IMR-90 (cell line): ENCODE data around the gene PTPRN2. TPM values are rescaled to one million over a fixed set of nuclear protein-coding genes. Genes with fewer than 3 reads are reported as not detected.

Experiments
- ATAC-seq: fragments of 200-7000 bp; cut with Tn5 transposase; 2 replicates; pipeline ENCODE4 v1.9.1; 2020; ENCODE audit warnings: low read depth, mild to moderate bottlenecking, moderate library complexity
- BruUV-seq: library from RNA; stranded (reverse); fragments of 400-500 nt; replicated peaks from 2 replicates; lab custom pipeline; 2021; lab: Mats Ljungman, UMichigan
- CTCF ChIA-PET: fragments of 300-600 bp; formaldehyde crosslinking; extraction: SDS; loops from one replicate; lab custom pipeline; 2021; ENCODE audit warnings: antibody characterized with exemption; lab: Yijun Ruan, JAX
- POLR2A ChIA-PET: fragments of 300-600 bp; sonication (Branson Sonifier 250); formaldehyde crosslinking; loops from one replicate; lab custom pipeline; 2022; ENCODE audit warnings: antibody characterized with exemption; ENCODE audit not compliant: unreplicated experiment; lab: Charles Lee
- DNase-seq: peaks from one replicate; pipeline ENCODE4 v3.0.0; 2013
- H2AFZ ChIP-seq: replicated peaks from 2 replicates; pipeline ENCODE3; 2013; ENCODE audit warnings: low read length, mild to moderate bottlenecking; ENCODE audit not compliant: poor library complexity
- H2AK5ac ChIP-seq: 2 replicates; pipeline ENCODE4 v1.6.1; 2013; ENCODE audit warnings: low read depth, low read length, inconsistent platforms
- H2AK9ac ChIP-seq: replicated peaks from 2 replicates; pipeline ENCODE3; 2013; ENCODE audit warnings: mild to moderate bottlenecking, low read depth, low read length, moderate library complexity; ENCODE audit not compliant: poor library complexity
- H2BK120ac ChIP-seq: 2 replicates; pipeline ENCODE4 v1.6.1; 2013; ENCODE audit warnings: low read depth, low read length, inconsistent platforms
- H2BK15ac ChIP-seq: 3 replicates; pipeline ENCODE4 v1.6.1; 2013; ENCODE audit warnings: low read depth, low read length, inconsistent platforms
- H2BK20ac ChIP-seq: 2 replicates; pipeline ENCODE4 v1.6.1; 2013; ENCODE audit warnings: low read depth, mild to moderate bottlenecking, inconsistent platforms, low read length, moderate library complexity
- H2BK5ac ChIP-seq: 2 replicates; pipeline ENCODE4 v1.6.1; 2013; ENCODE audit warnings: mild to moderate bottlenecking, low read depth, low read length, inconsistent platforms; ENCODE audit not compliant: poor library complexity, severe bottlenecking
- H3K14ac ChIP-seq: replicated peaks from 2 replicates; pipeline ENCODE4 v1.6.1; 2013; ENCODE audit warnings: low read depth, low read length, inconsistent platforms
- H3K18ac ChIP-seq: 2 replicates; pipeline ENCODE4 v1.6.1; 2013; ENCODE audit warnings: low read depth, low read length, control low read depth
- H3K23ac ChIP-seq: 2 replicates; pipeline ENCODE4 v1.6.1; 2013; ENCODE audit warnings: low read depth, low read length, inconsistent platforms
- H3K27ac ChIP-seq: 2 replicates; pipeline ENCODE4 v1.5.1; 2013; ENCODE audit warnings: mild to moderate bottlenecking, control low read depth, low read length; ENCODE audit not compliant: insufficient read depth
- H3K27me3 ChIP-seq: 2 replicates; pipeline ENCODE4 v1.6.1; 2013; ENCODE audit warnings: low read length; ENCODE audit not compliant: control insufficient read depth, insufficient read depth
- H3K36me3 ChIP-seq: 2 replicates; pipeline ENCODE4 v1.6.1; 2013; ENCODE audit warnings: low read length, mixed read lengths; ENCODE audit not compliant: control insufficient read depth, insufficient read depth
- H3K4ac ChIP-seq: 2 replicates; pipeline ENCODE4 v1.6.1; 2013; ENCODE audit warnings: low read depth, low read length, inconsistent platforms
- H3K4me1 ChIP-seq: 2 replicates; pipeline ENCODE4 v1.6.1; 2013; ENCODE audit warnings: low read length, mixed read lengths; ENCODE audit not compliant: control insufficient read depth, insufficient read depth
- H3K4me2 ChIP-seq: 2 replicates; pipeline ENCODE4 v1.6.1; 2013; ENCODE audit warnings: low read depth, mild to moderate bottlenecking, control low read depth, low read length, moderate library complexity
- H3K4me3 ChIP-seq: 2 replicates; pipeline ENCODE4 v1.5.1; 2013; ENCODE audit warnings: low read depth, mild to moderate bottlenecking, control low read depth, low read length, moderate library complexity; ENCODE audit not compliant: insufficient read depth
- H3K56ac ChIP-seq: 2 replicates; pipeline ENCODE4 v1.6.1; 2013; ENCODE audit warnings: low read length, inconsistent platforms; ENCODE audit not compliant: insufficient read depth; ENCODE audit errors: extremely low read depth
- H3K79me1 ChIP-seq, 2 experiments: 2 replicates each; pipeline ENCODE4 v1.6.1; 2013; ENCODE audit warnings: low read length in 2 of 2, inconsistent platforms in 1 of 2, low read depth in 1 of 2
- H3K9ac ChIP-seq: 2 replicates; pipeline ENCODE4 v1.6.1; 2013; ENCODE audit warnings: low read depth, low read length, control low read depth
- H3K9me1 ChIP-seq: 2 replicates; pipeline ENCODE4 v1.6.1; 2013; ENCODE audit warnings: low read length, inconsistent platforms; ENCODE audit not compliant: insufficient read depth
- H3K9me3 ChIP-seq: 2 replicates; pipeline ENCODE4 v1.6.1; 2013; ENCODE audit warnings: low read length; ENCODE audit not compliant: control insufficient read depth, insufficient read depth
- H4K20me1 ChIP-seq: 2 replicates; pipeline ENCODE4 v1.6.1; 2013; ENCODE audit warnings: low read length, inconsistent platforms; ENCODE audit not compliant: insufficient read depth
- H4K5ac ChIP-seq: 2 replicates; pipeline ENCODE4 v1.6.1; 2013; ENCODE audit warnings: mild to moderate bottlenecking, low read depth, low read length, control low read depth
- H4K8ac ChIP-seq, 2 experiments: 2 replicates each; pipeline ENCODE4 v1.6.1; 2013; ENCODE audit warnings: low read depth in 2 of 2, low read length in 2 of 2, control low read depth in 1 of 2, inconsistent platforms in 1 of 2
- H4K91ac ChIP-seq: 2 replicates; pipeline ENCODE4 v1.6.1; 2013; ENCODE audit warnings: low read depth, low read length, inconsistent platforms; ENCODE audit not compliant: insufficient read depth
- BHLHE40 ChIP-seq: fragments of 150-350 bp; IDR thresholded peaks from 2 replicates; pipeline ENCODE4 v1.6.1; 2016; ENCODE audit warnings: mild to moderate bottlenecking, low read depth, low read length
- CEBPB ChIP-seq: IDR thresholded peaks from 2 replicates; pipeline ENCODE4 v1.6.1; 2012; ENCODE audit warnings: low read depth, low read length, improper control_type of control experiment
- CHD1 ChIP-seq: IDR thresholded peaks from 2 replicates; pipeline ENCODE4 v1.6.1; 2012; ENCODE audit warnings: low read depth, low read length, improper control_type of control experiment
- FOS ChIP-seq: fragments of 150-350 bp; IDR thresholded peaks from 2 replicates; pipeline ENCODE4 v1.6.1; 2016; ENCODE audit warnings: low read depth, low read length
- MAFK ChIP-seq: IDR thresholded peaks from 2 replicates; pipeline ENCODE4 v1.6.1; 2012; ENCODE audit warnings: low read depth, low read length, improper control_type of control experiment
- MAZ ChIP-seq: IDR thresholded peaks from 2 replicates; pipeline ENCODE4 v1.6.1; 2012; ENCODE audit warnings: low read depth, mild to moderate bottlenecking, low read length, improper control_type of control experiment, moderate library complexity, borderline replicate concordance
- MXI1 ChIP-seq: IDR thresholded peaks from 2 replicates; pipeline ENCODE4 v1.6.1; 2012; ENCODE audit warnings: low read depth, mild to moderate bottlenecking, low read length, moderate library complexity, borderline replicate concordance
- POLR2A ChIP-seq: IDR thresholded peaks from 2 replicates; pipeline ENCODE4 v1.6.1; 2012; ENCODE audit warnings: mild to moderate bottlenecking, low read depth, low read length
- RAD21 ChIP-seq: IDR thresholded peaks from 2 replicates; pipeline ENCODE4 v1.6.1; 2012; ENCODE audit warnings: low read length, improper control_type of control experiment
- RCOR1 ChIP-seq: IDR thresholded peaks from 2 replicates; pipeline ENCODE4 v1.6.1; 2012; ENCODE audit warnings: mild to moderate bottlenecking, low read length, improper control_type of control experiment; ENCODE audit not compliant: insufficient replicate concordance
- RFX5 ChIP-seq: IDR thresholded peaks from 2 replicates; pipeline ENCODE4 v1.8.0; 2012; ENCODE audit warnings: low read depth, mild to moderate bottlenecking, low read length, moderate library complexity
- SMC3 ChIP-seq: fragments of 150-350 bp; IDR thresholded peaks from 2 replicates; pipeline ENCODE4 v1.6.1; 2016; ENCODE audit warnings: low read depth, mild to moderate bottlenecking, antibody characterized with exemption, low read length, moderate library complexity
- WGBS, 2 experiments: methylation state at CpG; one replicate each; pipeline versions ENCODE4 v1.1.5 to v1.1.7; 2013; ENCODE audit warnings: missing lambda C conversion rate in 2 of 2; ENCODE audit not compliant: insufficient read length in 1 of 2; ENCODE audit errors: extremely low coverage in 2 of 2; 5-methylcytosine and 5-hydroxymethylcytosine counted together
- dilution Hi-C: fragments of 300-500 bp; cut with HindIII; formaldehyde crosslinking; loops from one replicate; pipeline ENCODE4 v1.14.3; 2018; ENCODE audit warnings: low sequenced_read_pairs; ENCODE audit not compliant: unreplicated experiment
- in situ Hi-C: fragments of 300-500 bp; cut with MboI; formaldehyde crosslinking; loops from 3 replicates; pipeline ENCODE4 v1.14.3; 2019; ENCODE audit warnings: low sequenced_read_pairs, inconsistent platforms, mixed read lengths
- intact Hi-C: fragments of 100-400 bp; cut with micrococcal nuclease; formaldehyde crosslinking; loops from 2 replicates; pipeline ENCODE4 v1.10.0; 2022
- polyA plus RNA-seq, 3 experiments: library from polyadenylated mRNA; depleted of rRNA; stranded (reverse); fragments of >200 nt; gene quantifications; 2 replicates each; pipeline ENCODE4 v1.2.3, GENCODE V29; 2012; ENCODE audit warnings: low replicate concordance in 1 of 3
- total RNA-seq: library from RNA; depleted of rRNA; stranded (reverse); fragments of >200 nt; gene quantifications from 2 replicates; pipeline ENCODE4 v1.2.3, GENCODE V29; 2012
- TF ChIP-seq, protein P1 (sequence below): fragments of 150-350 bp; IDR thresholded peaks from 2 replicates; pipeline ENCODE4 v1.6.1; 2016; ENCODE audit warnings: low read depth, mild to moderate bottlenecking, low read length, moderate library complexity, borderline replicate concordance

Gene PTPRN2
- total and polyA plus RNA-seq, 2 of the 4 experiments (the other 2 are of a cell fraction): 0.03 TPM; not detected in 1

- H3K4me2 ChIP-seq: no peak overlapping the region
- WGBS, 2 experiments: 58% methylated on average over 6 of the region's 31 CpGs; no CpG with 5 or more reads in 1 of the 2 experiments
- ChIA-PET POLR2A (no interaction called here), CTCF (no interaction called here)
- no peak overlapping the region for H4K5ac ChIP-seq
- no peak overlapping the region for H4K8ac ChIP-seq
- dilution Hi-C loops (no loop called here), intact Hi-C loops (no loop called here), in situ Hi-C loops (no loop called here)
- no peak overlapping the region for H2AK5ac ChIP-seq
- no peak for ATAC-seq
- H2BK20ac ChIP-seq: no peak overlapping the region
- H2AFZ ChIP-seq: no peak overlapping the region
- DNase-seq: no peak
- H3K56ac ChIP-seq: no peak overlapping the region
- no peak overlapping the region for H2BK15ac ChIP-seq
- no peaks in the 10 kb centered on the region for H3K36me3 ChIP-seq
- no peak overlapping the region for H3K4ac ChIP-seq
- no peaks in the 10 kb centered on the region for H3K27me3 ChIP-seq
- no peak overlapping the region for H3K4me3 ChIP-seq
- TF ChIP-seq MAFK (no peak), BHLHE40 (no peak), RCOR1 (no peak), POLR2A (no peak), FOS (no peak), RFX5 (no peak), MAZ (no peak), CHD1 (no peak), MXI1 (no peak), RAD21 (no peak), CEBPB (no peak), SMC3 (no peak)
- TF ChIP-seq, protein P1, sequence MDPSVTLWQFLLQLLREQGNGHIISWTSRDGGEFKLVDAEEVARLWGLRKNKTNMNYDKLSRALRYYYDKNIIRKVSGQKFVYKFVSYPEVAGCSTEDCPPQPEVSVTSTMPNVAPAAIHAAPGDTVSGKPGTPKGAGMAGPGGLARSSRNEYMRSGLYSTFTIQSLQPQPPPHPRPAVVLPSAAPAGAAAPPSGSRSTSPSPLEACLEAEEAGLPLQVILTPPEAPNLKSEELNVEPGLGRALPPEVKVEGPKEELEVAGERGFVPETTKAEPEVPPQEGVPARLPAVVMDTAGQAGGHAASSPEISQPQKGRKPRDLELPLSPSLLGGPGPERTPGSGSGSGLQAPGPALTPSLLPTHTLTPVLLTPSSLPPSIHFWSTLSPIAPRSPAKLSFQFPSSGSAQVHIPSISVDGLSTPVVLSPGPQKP: no peak
- no peak overlapping the region for H2AK9ac ChIP-seq
- no peaks in the 10 kb centered on the region for H3K79me1 ChIP-seq
- H3K9me3 ChIP-seq: peaks cover 52% of the 10 kb centered on the region
- no peak overlapping the region for H4K91ac ChIP-seq
- no peak overlapping the region for H3K27ac ChIP-seq
- no peak overlapping the region for H3K14ac ChIP-seq
- H3K18ac ChIP-seq: no peak overlapping the region
- H2BK120ac ChIP-seq: no peak overlapping the region
- H2BK5ac ChIP-seq: no peak overlapping the region
- no peaks in the 10 kb centered on the region for H3K4me1 ChIP-seq
- no TSS peak for BruUV-seq
- no peaks in the 10 kb centered on the region for H4K20me1 ChIP-seq
- no peaks in the 10 kb centered on the region for H3K9me1 ChIP-seq
- H3K23ac ChIP-seq: no peak overlapping the region
- H3K9ac ChIP-seq: no peak overlapping the region
Observed at GRCh38 chr7:157550300-157551275, 1037.0 kb downstream of the PTPRN2 start.
